Measurements from ENCODE around the gene MACROD2.
A peak's percentile ranks its signal among the peaks of the same experiment; 100 is the strongest.
"Not testable (repeated sequence)": the region's sequence is repeated elsewhere in the genome, so short reads cannot be mapped to it uniquely, and the experiment has no call there.

Gene MACROD2

DNA sequence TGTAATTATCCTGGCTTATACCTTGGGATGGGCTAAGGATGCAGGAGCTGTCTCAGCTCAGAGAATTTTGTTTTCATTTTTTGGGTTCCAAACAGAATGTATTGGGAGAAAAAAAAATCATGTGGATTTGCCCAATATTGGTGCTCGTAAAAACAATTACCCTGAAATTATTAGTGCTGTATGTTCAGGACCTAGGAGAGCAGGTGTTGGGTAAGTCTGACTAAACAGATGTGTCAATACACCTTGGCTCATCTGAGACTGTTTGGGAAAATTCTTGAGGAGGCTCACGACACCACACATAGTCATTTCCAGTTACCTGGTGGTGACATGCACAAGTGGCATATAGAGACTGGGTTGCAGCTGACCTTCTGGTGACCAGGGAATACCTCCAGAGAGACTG, 1144.2 kb downstream of the MACROD2 start:
- Histone ChIP-seq H3K27me3 (ENCODE audit: control insufficient read depth in 1 of 2, insufficient read depth in 2 of 2, low read length in 2 of 2) (no peaks in the 10 kb centered on the region), H3K9me3 (ENCODE audit: control insufficient read depth in 2 of 2, low read length in 2 of 2) (no peaks in the 10 kb centered on the region), H3K4me1 (ENCODE audit: control insufficient read depth, insufficient read depth, low read length) (no peaks in the 10 kb centered on the region), H3K4me3 (ENCODE audit: low read length in 2 of 2) (no peak overlapping the region), H3K27ac (ENCODE audit: low read length) (no peak overlapping the region), H3K9ac (ENCODE audit: low read length in 2 of 2) (no peak overlapping the region), H3K36me3 (ENCODE audit: control insufficient read depth in 2 of 2, insufficient read depth in 2 of 2, low read length in 2 of 2) (no peaks in the 10 kb centered on the region)

DNA sequence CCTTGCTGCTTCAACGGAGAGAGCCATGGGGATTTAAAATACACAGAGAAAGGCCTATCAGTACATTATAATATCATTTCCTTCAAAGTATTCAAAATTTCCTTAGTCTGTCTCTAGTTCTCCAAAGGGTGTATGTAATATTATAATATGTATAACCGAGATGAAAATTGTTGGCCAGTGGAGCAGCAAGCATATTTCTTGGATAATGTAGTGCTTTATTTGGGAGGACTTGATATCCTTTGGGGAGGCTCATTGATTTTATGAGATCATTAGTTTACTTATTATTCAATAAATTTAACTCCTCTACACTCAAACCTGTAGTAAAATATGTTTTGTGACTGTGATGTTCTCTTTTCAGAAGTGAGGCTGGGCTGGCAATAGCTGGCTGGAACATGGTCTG, 1145.0 kb downstream of the MACROD2 start:
- Histone ChIP-seq H3K36me3 (ENCODE audit: control insufficient read depth in 2 of 2, insufficient read depth in 2 of 2, low read length in 2 of 2) (no peaks in the 10 kb centered on the region), H3K4me3 (ENCODE audit: low read length in 2 of 2) (no peak overlapping the region)

GRCh38 chr20:15140940-15141339, 1145.6 kb downstream of the MACROD2 start:
- not testable (repeated sequence) for H3K27ac ChIP-seq (ENCODE audit: low read length); H3K4me3 ChIP-seq (ENCODE audit: low read length in 2 of 2); H3K27me3 ChIP-seq (ENCODE audit: control insufficient read depth in 1 of 2, insufficient read depth in 2 of 2, low read length in 2 of 2); H3K4me1 ChIP-seq (ENCODE audit: control insufficient read depth, insufficient read depth, low read length); H3K9me3 ChIP-seq (ENCODE audit: control insufficient read depth in 2 of 2, low read length in 2 of 2); H3K36me3 ChIP-seq (ENCODE audit: control insufficient read depth in 2 of 2, insufficient read depth in 2 of 2, low read length in 2 of 2); H3K9ac ChIP-seq (ENCODE audit: low read length in 2 of 2)

More for the DNA sequence above, 1145.0 kb downstream of the MACROD2 start:
- Histone ChIP-seq H3K9ac (ENCODE audit: low read length in 2 of 2) (no peak overlapping the region), H3K27ac (ENCODE audit: low read length) (no peak overlapping the region), H3K27me3 (ENCODE audit: control insufficient read depth in 1 of 2, insufficient read depth in 2 of 2, low read length in 2 of 2) (no peaks in the 10 kb centered on the region), H3K9me3 (ENCODE audit: control insufficient read depth in 2 of 2, low read length in 2 of 2) (no peaks in the 10 kb centered on the region), H3K4me1 (ENCODE audit: control insufficient read depth, insufficient read depth, low read length) (no peaks in the 10 kb centered on the region)

- Histone ChIP-seq H3K27ac (ENCODE audit: low read length) (no peak overlapping the region), H3K9ac (ENCODE audit: low read length in 2 of 2) (no peak overlapping the region), H3K27me3 (ENCODE audit: control insufficient read depth in 1 of 2, insufficient read depth in 2 of 2, low read length in 2 of 2) (no peaks in the 10 kb centered on the region), H3K36me3 (ENCODE audit: control insufficient read depth in 2 of 2, insufficient read depth in 2 of 2, low read length in 2 of 2) (no peaks in the 10 kb centered on the region), H3K4me1 (ENCODE audit: control insufficient read depth, insufficient read depth, low read length) (no peaks in the 10 kb centered on the region), H3K4me3 (ENCODE audit: low read length in 2 of 2) (no peak overlapping the region), H3K9me3 (ENCODE audit: control insufficient read depth in 2 of 2, low read length in 2 of 2) (no peaks in the 10 kb centered on the region)
These were observed 1146.5 kb downstream of the MACROD2 start for GRCh38 chr20:15141861-15142260.

- H3K9ac ChIP-seq (ENCODE audit: low read length in 2 of 2) = no peak overlapping the region
- no peaks in the 10 kb centered on the region for H3K36me3 ChIP-seq (ENCODE audit: control insufficient read depth in 2 of 2, insufficient read depth in 2 of 2, low read length in 2 of 2)
- no peak overlapping the region for H3K4me3 ChIP-seq (ENCODE audit: low read length in 2 of 2)
- H3K9me3 ChIP-seq (ENCODE audit: control insufficient read depth in 2 of 2, low read length in 2 of 2) = no peaks in the 10 kb centered on the region
- H3K27ac ChIP-seq (ENCODE audit: low read length) = no peak overlapping the region
- H3K4me1 ChIP-seq (ENCODE audit: control insufficient read depth, insufficient read depth, low read length) = no peaks in the 10 kb centered on the region
- no peaks in the 10 kb centered on the region for H3K27me3 ChIP-seq (ENCODE audit: control insufficient read depth in 1 of 2, insufficient read depth in 2 of 2, low read length in 2 of 2)
These were observed 1148.2 kb downstream of the MACROD2 start for GRCh38 chr20:15143478-15143877.

- Histone ChIP-seq H3K36me3 (ENCODE audit: control insufficient read depth in 2 of 2, insufficient read depth in 2 of 2, low read length in 2 of 2) (no peaks in the 10 kb centered on the region), H3K27ac (ENCODE audit: low read length) (no peak overlapping the region), H3K9ac (ENCODE audit: low read length in 2 of 2) (no peak overlapping the region), H3K27me3 (ENCODE audit: control insufficient read depth in 1 of 2, insufficient read depth in 2 of 2, low read length in 2 of 2) (no peaks in the 10 kb centered on the region), H3K4me1 (ENCODE audit: control insufficient read depth, insufficient read depth, low read length) (no peaks in the 10 kb centered on the region), H3K9me3 (ENCODE audit: control insufficient read depth in 2 of 2, low read length in 2 of 2) (no peaks in the 10 kb centered on the region), H3K4me3 (ENCODE audit: low read length in 2 of 2) (no peak overlapping the region)
These were observed 1149.6 kb downstream of the MACROD2 start for GRCh38 chr20:15144916-15145315.

GRCh38 chr20:15146948-15147347, 1151.6 kb downstream of the MACROD2 start:
- no peaks in the 10 kb centered on the region for H3K36me3 ChIP-seq (ENCODE audit: control insufficient read depth in 2 of 2, insufficient read depth in 2 of 2, low read length in 2 of 2)
- H3K27ac ChIP-seq (ENCODE audit: low read length) = no peak overlapping the region
- H3K4me3 ChIP-seq (ENCODE audit: low read length in 2 of 2) = no peak overlapping the region
- H3K4me1 ChIP-seq (ENCODE audit: control insufficient read depth, insufficient read depth, low read length) = no peaks in the 10 kb centered on the region
- H3K9ac ChIP-seq (ENCODE audit: low read length in 2 of 2) = no peak overlapping the region
- no peaks in the 10 kb centered on the region for H3K9me3 ChIP-seq (ENCODE audit: control insufficient read depth in 2 of 2, low read length in 2 of 2)
- H3K27me3 ChIP-seq (ENCODE audit: control insufficient read depth in 1 of 2, insufficient read depth in 2 of 2, low read length in 2 of 2) = no peaks in the 10 kb centered on the region

DNA sequence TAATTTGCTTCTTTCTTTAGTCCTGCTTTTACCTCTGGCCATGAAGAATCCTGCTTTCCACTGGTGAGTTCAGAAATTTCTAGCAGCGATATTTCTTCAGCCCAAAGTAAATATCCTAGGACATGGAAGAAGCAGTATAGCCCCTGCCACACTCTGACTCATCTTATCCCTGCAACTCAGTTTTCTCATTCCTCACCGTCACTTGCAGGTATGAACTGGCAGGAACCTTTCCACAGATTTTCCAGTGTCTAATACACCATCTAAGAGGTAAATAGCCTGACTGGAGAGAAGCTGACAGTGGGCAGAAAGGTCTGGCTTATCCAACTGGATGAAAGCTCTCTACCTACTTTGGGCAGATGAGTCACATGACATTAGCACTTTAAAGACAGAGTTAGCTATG, 1158.8 kb downstream of the MACROD2 start:
- Histone ChIP-seq H3K27me3 (ENCODE audit: control insufficient read depth in 1 of 2, insufficient read depth in 2 of 2, low read length in 2 of 2) (no peaks in the 10 kb centered on the region), H3K27ac (ENCODE audit: low read length) (no peak overlapping the region), H3K4me1 (ENCODE audit: control insufficient read depth, insufficient read depth, low read length) (no peaks in the 10 kb centered on the region), H3K4me3 (ENCODE audit: low read length in 2 of 2) (no peak overlapping the region), H3K9me3 (ENCODE audit: control insufficient read depth in 2 of 2, low read length in 2 of 2) (no peaks in the 10 kb centered on the region), H3K9ac (ENCODE audit: low read length in 2 of 2) (no peak overlapping the region), H3K36me3 (ENCODE audit: control insufficient read depth in 2 of 2, insufficient read depth in 2 of 2, low read length in 2 of 2) (no peaks in the 10 kb centered on the region)

- H3K4me3 ChIP-seq (ENCODE audit: low read length in 2 of 2) = no peak overlapping the region
- H3K27me3 ChIP-seq (ENCODE audit: control insufficient read depth in 1 of 2, insufficient read depth in 2 of 2, low read length in 2 of 2) = no peaks in the 10 kb centered on the region
- no peak overlapping the region for H3K27ac ChIP-seq (ENCODE audit: low read length)
- no peaks in the 10 kb centered on the region for H3K36me3 ChIP-seq (ENCODE audit: control insufficient read depth in 2 of 2, insufficient read depth in 2 of 2, low read length in 2 of 2)
- no peaks in the 10 kb centered on the region for H3K4me1 ChIP-seq (ENCODE audit: control insufficient read depth, insufficient read depth, low read length)
- no peak overlapping the region for H3K9ac ChIP-seq (ENCODE audit: low read length in 2 of 2)
- no peaks in the 10 kb centered on the region for H3K9me3 ChIP-seq (ENCODE audit: control insufficient read depth in 2 of 2, low read length in 2 of 2)
These were observed 1160.6 kb downstream of the MACROD2 start for GRCh38 chr20:15155848-15156401.

DNA sequence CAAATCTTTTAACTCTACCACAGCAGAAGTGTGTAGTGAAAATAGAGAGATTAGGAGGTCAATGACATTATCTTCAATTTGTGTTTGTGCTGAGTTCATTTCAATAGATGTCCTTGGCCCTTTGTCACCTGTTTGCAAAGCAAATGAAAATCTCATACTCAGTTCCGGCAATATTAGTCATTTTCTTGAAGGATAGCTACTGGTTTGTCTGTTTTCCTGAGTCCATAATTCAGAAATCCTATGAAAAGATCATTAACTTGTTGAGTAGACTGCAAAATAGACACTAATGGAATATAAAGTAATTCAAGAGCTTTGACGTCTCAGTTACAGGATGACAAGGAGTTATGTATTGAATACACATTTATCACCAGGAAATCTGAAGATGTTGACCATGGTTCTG, 1163.2 kb downstream of the MACROD2 start:
- Histone ChIP-seq H3K4me1 (ENCODE audit: control insufficient read depth, insufficient read depth, low read length) (no peaks in the 10 kb centered on the region), H3K9me3 (ENCODE audit: control insufficient read depth in 2 of 2, low read length in 2 of 2) (no peaks in the 10 kb centered on the region), H3K4me3 (ENCODE audit: low read length in 2 of 2) (no peak overlapping the region), H3K27ac (ENCODE audit: low read length) (no peak overlapping the region), H3K36me3 (ENCODE audit: control insufficient read depth in 2 of 2, insufficient read depth in 2 of 2, low read length in 2 of 2) (no peaks in the 10 kb centered on the region), H3K27me3 (ENCODE audit: control insufficient read depth in 1 of 2, insufficient read depth in 2 of 2, low read length in 2 of 2) (no peaks in the 10 kb centered on the region), H3K9ac (ENCODE audit: low read length in 2 of 2) (no peak overlapping the region)

GRCh38 chr20:15162079-15162647, 1166.8 kb downstream of the MACROD2 start:
- no peaks in the 10 kb centered on the region for H3K9me3 ChIP-seq (ENCODE audit: control insufficient read depth in 2 of 2, low read length in 2 of 2)
- no peak overlapping the region for H3K27ac ChIP-seq (ENCODE audit: low read length)
- no peak overlapping the region for H3K9ac ChIP-seq (ENCODE audit: low read length in 2 of 2)
- no peaks in the 10 kb centered on the region for H3K27me3 ChIP-seq (ENCODE audit: control insufficient read depth in 1 of 2, insufficient read depth in 2 of 2, low read length in 2 of 2)
- H3K4me1 ChIP-seq (ENCODE audit: control insufficient read depth, insufficient read depth, low read length) = no peaks in the 10 kb centered on the region
- peak overlapping the region in 1 of 2 donors; percentile 21 for H3K4me3 ChIP-seq (ENCODE audit: low read length in 2 of 2)
- H3K36me3 ChIP-seq (ENCODE audit: control insufficient read depth in 2 of 2, insufficient read depth in 2 of 2, low read length in 2 of 2) = no peaks in the 10 kb centered on the region
